ENCODE data around the gene UBR4.
A peak's percentile ranks its signal among the peaks of the same experiment; 100 is the strongest.

DNA sequence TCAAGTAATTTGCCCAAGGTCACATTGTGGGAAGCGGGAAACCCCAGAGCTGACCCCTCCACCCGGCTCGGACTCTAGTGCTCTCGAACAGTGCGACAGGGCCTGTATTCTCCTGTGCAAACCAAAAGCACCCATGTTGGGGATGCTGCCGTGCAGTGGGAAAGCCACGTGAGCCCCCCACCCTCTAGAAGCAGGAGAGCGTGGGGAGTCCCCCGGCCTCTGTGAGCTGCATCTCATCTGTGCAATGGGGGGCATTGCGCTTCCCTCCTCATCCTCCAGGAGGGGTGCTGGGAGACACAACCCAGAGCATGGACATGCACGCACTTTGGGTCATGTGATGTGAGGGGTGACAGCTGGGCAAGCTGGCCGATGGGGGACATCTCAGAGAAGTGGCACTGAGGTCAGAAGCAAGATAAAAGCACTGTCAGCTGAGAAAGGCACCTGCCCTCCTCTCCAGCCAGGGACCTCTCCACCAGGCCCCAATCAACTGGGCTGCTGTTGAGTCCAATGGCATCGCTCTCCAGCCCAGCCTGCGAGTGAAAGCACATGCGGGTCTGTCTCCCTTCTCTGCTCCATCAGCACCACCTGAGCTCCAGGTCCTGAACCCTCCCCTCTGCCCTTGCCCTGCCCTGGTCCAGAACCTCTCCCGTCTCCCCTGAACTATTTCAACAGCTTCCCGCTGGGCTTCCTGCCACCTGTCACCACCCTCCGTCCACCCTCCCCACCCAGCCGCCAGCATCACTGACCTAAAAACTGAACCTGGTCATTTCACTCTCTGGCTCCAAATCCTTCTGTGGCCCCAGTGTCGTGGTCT lies 177.2 kb downstream of the UBR4 start:
- TF ChIP-seq ZNF274 (IDR thresholded peaks at IDR 0.05; ENCODE audit: borderline replicate concordance, extremely low read depth, low read length) = no peak
- TF ChIP-seq CTCF (IDR thresholded peaks at IDR 0.05; ENCODE audit: control extremely low read depth in 1 of 3, insufficient read depth in 1 of 3, low read depth in 1 of 3, low read length in 3 of 3) = peak; percentile 5 to 38 (median 27); a peak in 2 of 4 replicates
